ENCODE measurements around the gene MTMR3. TPM values are rescaled to one million over a fixed set of nuclear protein-coding genes. Genes with fewer than 3 reads are reported as not detected.
"Not testable (repeated sequence)": the region's sequence is repeated elsewhere in the genome, so short reads cannot be mapped to it uniquely, and the experiment has no call there.

MTMR3 gene
- 32.3 TPM for total RNA-seq
- long read RNA-seq, full-length matches to known transcripts: 2 of 7 reads
- long read RNA-seq, partial matches to known transcripts: 2 of 7 reads
- long read RNA-seq, other reads (novel, unspliced or antisense): 3 of 7 reads

- peak; percentile 91 for ATAC-seq
- intact Hi-C loops (cut with DNase I): loop anchor here (2.0 to 5.0 kb wide), 3 partner anchors 44 to 116 kb away; partner anchors contain the start of genes ASCC2, UQCR10 and ZMAT5
Measured at GRCh38 chr22:29883045-29883774, at the start of gene MTMR3. MTMR3 (plus strand) TSS chr22:29883174; CDS start chr22:29971060, 87,886 bp downstream.

GRCh38 chr22:29833392-29833965 lies 49.5 kb upstream of the MTMR3 start:
- intact Hi-C loops (cut with DNase I): loop anchor here (5.0 kb wide), 1 partner anchor 66 kb away; the partner anchor contains the start of genes UQCR10 and ZMAT5
- no peak for DNase-seq (ENCODE audit: missing footprints)
- ATAC-seq: no peak

More at GRCh38 chr22:29883045-29883774, at the start of gene MTMR3:
- DNase-seq (ENCODE audit: missing footprints): peak; percentile 98

- intact Hi-C loops (cut with DNase I): loop anchor here (5.0 kb wide), 1 partner anchor 67 kb away; the partner anchor contains the start of genes UQCR10 and ZMAT5
- DNase-seq (ENCODE audit: missing footprints): no peak
- no peak for ATAC-seq
Measured at GRCh38 chr22:29834046-29834445, 48.9 kb upstream of the MTMR3 start.

- ATAC-seq; DNase-seq (ENCODE audit: missing footprints): not testable (repeated sequence)
- intact Hi-C loops (cut with DNase I): loop anchor here (5.0 kb wide), 1 partner anchor 160 kb away; no protein-coding TSS in a partner anchor
Measured at GRCh38 chr22:29836791-29837370, 46.1 kb upstream of the MTMR3 start.

- peak; percentile 100 for ATAC-seq
- DNase-seq (ENCODE audit: missing footprints): peak; percentile 100
- intact Hi-C loops (cut with DNase I): loop anchor here (2.0 to 5.0 kb wide), 2 partner anchors 45 to 159 kb away; partner anchors contain the start of gene MTMR3
Measured at GRCh38 chr22:29837741-29838598, 45.0 kb upstream of the MTMR3 start, which contains the start of gene ASCC2. ASCC2 (minus strand) TSS chr22:29838274; CDS start chr22:29832325, 5,949 bp downstream.

- DNase-seq (ENCODE audit: missing footprints): no peak
- intact Hi-C loops (cut with DNase I): loop anchor here (2.0 to 5.0 kb wide), 2 partner anchors 44 to 159 kb away; partner anchors contain the start of gene MTMR3
- no peak for ATAC-seq
Measured at GRCh38 chr22:29838599-29838956, 44.4 kb upstream of the MTMR3 start.

GRCh38 chr22:29839039-29839438 lies 43.9 kb upstream of the MTMR3 start:
- DNase-seq (ENCODE audit: missing footprints) (no peak), ATAC-seq (no peak)
- intact Hi-C loops (cut with DNase I): loop anchor here (2.0 to 5.0 kb wide), 2 partner anchors 44 to 158 kb away; partner anchors contain the start of gene MTMR3

- no peak for ATAC-seq
- intact Hi-C loops (cut with DNase I): no loop called here
- DNase-seq (ENCODE audit: missing footprints): no peak
Measured at GRCh38 chr22:29840498-29840897, 42.5 kb upstream of the MTMR3 start.

- intact Hi-C loops (cut with DNase I): no loop called here
- DNase-seq (ENCODE audit: missing footprints): no peak
- ATAC-seq: no peak
Measured at GRCh38 chr22:29842172-29842571, 40.8 kb upstream of the MTMR3 start.

- no peak for DNase-seq (ENCODE audit: missing footprints)
- no peak for ATAC-seq
- intact Hi-C loops (cut with DNase I): no loop called here
Measured at GRCh38 chr22:29842740-29843139, 40.2 kb upstream of the MTMR3 start.

GRCh38 chr22:29846290-29846689 lies 36.7 kb upstream of the MTMR3 start:
- intact Hi-C loops (cut with DNase I): no loop called here
- ATAC-seq (no peak), DNase-seq (ENCODE audit: missing footprints) (no peak)

GRCh38 chr22:29848111-29848510 lies 34.9 kb upstream of the MTMR3 start:
- DNase-seq (ENCODE audit: missing footprints): no peak
- ATAC-seq: peak; percentile 79
- intact Hi-C loops (cut with DNase I): no loop called here

GRCh38 chr22:29854432-29854831 lies 28.5 kb upstream of the MTMR3 start:
- intact Hi-C loops (cut with DNase I): no loop called here
- DNase-seq (ENCODE audit: missing footprints) (no peak), ATAC-seq (no peak)

GRCh38 chr22:29855611-29856181 lies 27.3 kb upstream of the MTMR3 start:
- ATAC-seq (peak; percentile 93), DNase-seq (ENCODE audit: missing footprints) (peak; percentile 85)
- intact Hi-C loops (cut with DNase I): no loop called here

- DNase-seq (ENCODE audit: missing footprints) (no peak), ATAC-seq (no peak)
- intact Hi-C loops (cut with DNase I): no loop called here
Measured at GRCh38 chr22:29856496-29856895, 26.5 kb upstream of the MTMR3 start.

GRCh38 chr22:29859030-29859429 lies 23.9 kb upstream of the MTMR3 start:
- intact Hi-C loops (cut with DNase I); ATAC-seq; DNase-seq (ENCODE audit: missing footprints): not testable (repeated sequence)

GRCh38 chr22:29860006-29860766 lies 22.8 kb upstream of the MTMR3 start:
- ATAC-seq: no peak

More at GRCh38 chr22:29860006-29860766, 22.8 kb upstream of the MTMR3 start:
- intact Hi-C loops (cut with DNase I): no loop called here
- DNase-seq (ENCODE audit: missing footprints): no peak
